COLO829 (cell line): ENCODE results near the gene RIT1.

Source experiments
- DNase-seq: peaks from one replicate; pipeline ENCODE4 v3.0.0; 2012; ENCODE audit warnings: low spot score

RIT1 gene

DNA sequence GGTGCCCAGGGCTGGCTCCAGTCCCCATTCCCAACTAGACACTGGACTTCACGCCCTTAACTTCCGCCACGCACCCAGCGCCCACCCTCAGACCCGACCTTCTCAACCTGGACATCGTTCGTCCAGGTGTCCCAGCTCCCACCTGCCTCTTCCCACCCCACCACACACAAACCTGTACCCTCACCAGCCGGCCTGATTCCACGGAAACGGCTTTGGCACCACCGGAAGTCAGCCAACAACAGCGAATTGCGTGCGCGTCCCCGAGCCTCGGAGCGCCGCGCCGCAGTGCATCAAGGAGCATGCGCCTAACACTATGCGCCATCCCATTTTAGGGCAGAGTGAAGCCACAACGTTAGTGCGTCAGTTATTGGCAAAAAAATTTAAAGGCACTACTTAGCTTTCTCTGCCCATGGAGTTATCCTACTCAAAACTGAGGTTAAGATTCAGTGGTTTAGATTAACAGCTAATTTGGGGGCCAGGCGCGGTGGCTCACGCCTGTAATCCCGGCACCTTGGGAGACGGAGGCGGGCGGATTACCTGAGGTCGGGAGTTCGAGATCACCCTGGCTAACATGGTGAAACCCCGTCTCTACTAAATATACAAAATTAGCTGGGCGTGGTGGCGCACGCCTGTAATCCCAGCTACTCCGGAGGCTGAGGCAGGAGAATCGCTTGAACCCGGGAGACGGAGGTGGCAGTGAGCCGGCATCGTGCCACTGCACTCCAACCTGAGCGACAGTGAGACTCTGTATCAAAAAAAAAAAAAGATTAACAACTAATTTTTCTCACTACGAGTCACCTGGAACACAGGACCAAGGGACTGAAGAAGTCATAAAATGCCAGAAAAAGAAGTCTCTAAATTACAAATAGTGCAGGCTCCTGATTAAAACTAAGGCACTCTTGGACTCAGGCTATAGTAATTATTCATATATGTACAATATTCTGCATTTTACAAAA, 53.9 kb downstream of the RIT1 start, which contains the start of gene GON4L:
Gene GON4L, minus strand, starts transcription at position 240 of the 956 bp plus-strand sequence. CDS start 3,434 bp downstream, outside the sequence.
- peak; percentile 98 for DNase-seq

DNA sequence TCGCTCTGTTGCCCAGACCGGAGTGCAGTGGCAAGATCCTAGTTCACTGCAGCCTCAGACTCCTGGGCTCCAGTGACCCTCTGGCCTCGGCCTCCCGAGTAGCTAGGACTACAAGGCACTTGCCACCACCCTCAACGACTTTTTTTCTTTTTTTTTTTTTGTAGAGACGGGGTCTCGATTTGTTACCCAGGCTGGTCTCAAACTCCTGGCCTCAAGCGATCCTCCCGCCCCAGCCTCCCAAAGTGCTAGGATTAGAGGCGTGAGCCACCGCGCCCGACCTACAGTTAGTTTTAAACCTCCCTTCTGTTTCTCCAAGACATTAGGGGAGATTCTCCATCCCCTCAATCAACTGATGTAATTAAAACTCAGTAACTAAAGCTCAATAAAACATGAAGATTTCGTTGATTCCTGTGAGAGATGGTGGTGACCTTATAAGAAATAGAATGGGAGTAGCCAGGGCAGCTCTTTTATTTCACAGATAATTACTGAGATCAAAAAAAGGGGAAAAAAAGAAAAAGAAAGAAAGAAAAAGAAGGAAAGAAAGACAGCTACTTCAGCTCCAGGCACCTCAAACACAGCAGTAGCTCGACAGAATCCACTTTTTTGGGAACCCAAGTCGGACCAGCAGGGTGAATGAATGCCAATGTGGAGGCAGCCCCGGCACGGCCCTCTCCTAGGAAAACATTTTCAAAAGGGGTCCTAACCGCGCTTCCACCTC, 54.7 kb downstream of the RIT1 start:
- no peak for DNase-seq

DNA sequence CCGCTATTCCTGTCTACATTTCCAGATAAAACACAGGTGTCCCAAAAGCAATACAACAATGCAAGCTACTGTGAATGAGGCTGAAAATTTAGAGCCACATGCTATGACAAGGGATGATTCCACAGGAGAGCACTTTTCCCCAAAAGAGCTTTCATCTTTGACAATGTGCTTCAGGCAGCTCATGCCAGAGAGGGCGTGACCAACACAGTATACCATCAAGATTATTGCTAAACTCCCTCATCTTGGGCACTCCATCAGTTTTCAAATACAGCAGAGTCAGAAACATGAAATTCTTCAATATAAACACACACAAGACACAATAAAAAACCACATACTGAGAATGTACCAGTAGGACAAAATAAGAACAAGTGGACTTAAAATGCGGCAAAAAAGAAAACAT, 60.8 kb downstream of the RIT1 start:
- DNase-seq, result no peak

DNA sequence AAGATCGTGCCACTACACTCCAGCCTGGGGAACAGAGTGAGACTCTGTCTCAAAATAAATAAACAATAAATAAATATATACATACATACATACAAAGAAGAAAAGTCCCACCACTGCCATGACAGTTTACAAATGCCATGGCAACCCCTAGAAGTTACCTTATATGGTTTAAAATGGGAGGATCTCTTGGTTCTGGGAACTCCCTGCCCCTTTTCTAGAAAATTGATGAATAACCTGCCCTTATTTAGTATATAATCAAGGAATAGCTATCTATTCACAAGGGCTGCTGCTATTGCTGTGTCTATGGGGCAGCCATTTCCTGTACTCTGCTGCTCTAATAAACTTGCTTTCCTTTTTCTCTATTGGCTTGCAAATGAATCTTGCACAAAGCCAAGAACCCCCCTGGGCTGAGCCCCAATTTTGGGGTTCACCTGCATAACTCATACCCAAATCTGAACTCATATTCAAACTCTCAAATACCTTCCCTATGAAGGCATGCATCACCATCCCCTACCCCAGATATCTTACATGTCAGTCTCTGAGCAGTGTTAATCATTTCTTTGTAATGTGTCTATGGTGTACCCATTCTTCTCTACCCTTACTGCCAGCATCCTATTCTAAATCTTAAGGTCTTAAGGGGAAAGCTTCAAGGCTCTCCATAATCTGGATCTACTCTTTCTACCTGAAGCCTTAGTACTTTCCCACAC, 63.2 kb downstream of the RIT1 start:
- DNase-seq, result no peak
